GM21515 (cell line): ENCODE data around the gene AMER3.

Source experiments
- ATAC-seq: cut with Tn5 transposase; IDR thresholded peaks from one replicate; pipeline ENCODE4 v1.9.1; 2021; ENCODE audit not compliant: unreplicated experiment

Gene AMER3

GRCh38 chr2:130754811-130755210, 529 bp upstream of the AMER3 start:
- ATAC-seq = no peak

- no peak for ATAC-seq
Observed at GRCh38 chr2:130756053-130756873, 923 bp downstream of the AMER3 start.

GRCh38 chr2:130756874-130757668, 1.7 kb downstream of the AMER3 start:
- no peak for ATAC-seq

- no peak for ATAC-seq
Observed at GRCh38 chr2:130759906-130760753, 4.8 kb downstream of the AMER3 start.

DNA sequence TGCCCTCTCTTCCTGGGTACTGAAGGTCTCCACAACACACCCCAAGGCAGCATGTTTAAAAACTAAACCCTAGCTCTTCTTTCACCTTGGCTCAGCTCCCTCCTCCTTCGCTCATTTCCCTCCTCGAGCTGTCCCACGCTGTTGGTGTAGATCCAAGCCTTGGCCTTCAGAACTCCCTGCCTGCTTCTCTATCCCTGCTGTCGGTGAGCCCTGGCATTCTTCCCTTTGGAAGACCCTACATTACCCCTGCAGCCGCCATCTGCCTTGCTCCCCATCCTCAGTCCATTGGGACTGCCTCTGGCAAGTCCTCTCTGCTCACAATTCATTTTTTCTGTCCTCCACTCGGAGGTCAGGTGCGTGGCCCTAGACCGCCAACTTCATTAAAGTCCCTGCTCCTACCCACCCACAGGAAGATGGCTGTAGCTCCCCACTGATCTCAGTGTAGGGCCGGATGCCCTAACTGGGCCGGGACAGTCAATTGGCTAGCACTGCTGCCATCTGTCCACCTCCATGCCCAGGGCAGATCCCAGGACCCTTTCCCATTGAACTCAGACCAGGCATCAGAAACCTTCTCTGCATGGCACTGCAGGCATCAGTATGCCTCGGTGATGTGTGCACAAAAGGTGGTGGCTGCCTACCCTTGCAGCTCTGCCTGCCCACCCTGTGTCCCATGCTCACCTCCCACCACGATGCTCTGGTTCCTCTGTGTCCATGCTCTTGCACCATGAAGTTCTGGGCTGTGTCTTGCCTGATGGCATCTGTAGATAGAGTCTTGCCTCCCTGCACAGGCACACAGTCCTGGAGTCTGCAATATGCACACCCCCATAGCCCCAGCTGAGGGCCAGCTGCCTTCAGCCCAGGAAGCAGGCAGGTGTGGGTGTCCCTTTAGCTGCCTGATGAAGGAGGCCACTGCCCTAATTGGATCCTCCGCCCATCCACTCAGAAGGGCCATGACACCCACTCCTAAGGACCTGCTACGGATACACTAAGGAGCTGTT, 5.7 kb downstream of the AMER3 start:
- no peak for ATAC-seq

GRCh38 chr2:130762031-130762909, 6.9 kb downstream of the AMER3 start:
- no peak for ATAC-seq

DNA sequence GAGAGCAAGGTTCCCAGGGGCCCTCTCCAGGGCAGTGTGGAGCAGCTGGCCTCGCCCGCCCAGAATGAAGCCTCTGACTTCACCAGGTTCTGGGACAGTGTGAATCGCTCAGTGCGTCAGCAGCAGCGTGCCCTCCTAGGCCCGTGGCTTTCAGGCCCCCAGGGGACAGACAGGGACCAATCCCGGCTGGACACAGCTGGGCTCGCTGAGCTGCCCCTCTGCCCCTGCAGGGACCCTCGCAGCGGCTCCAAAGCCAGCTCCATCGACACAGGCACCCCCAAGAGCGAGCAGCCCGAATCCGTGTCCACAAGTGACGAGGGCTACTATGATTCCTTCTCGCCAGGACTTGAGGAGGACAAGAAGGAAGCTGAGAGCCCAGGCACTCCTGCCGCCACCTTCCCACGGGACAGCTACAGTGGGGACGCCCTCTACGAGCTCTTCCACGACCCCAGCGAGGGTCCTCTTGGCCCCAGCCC, 7.6 kb downstream of the AMER3 start:
- no peak for ATAC-seq

GRCh38 chr2:130763405-130763804, 8.1 kb downstream of the AMER3 start:
- no peak for ATAC-seq

DNA sequence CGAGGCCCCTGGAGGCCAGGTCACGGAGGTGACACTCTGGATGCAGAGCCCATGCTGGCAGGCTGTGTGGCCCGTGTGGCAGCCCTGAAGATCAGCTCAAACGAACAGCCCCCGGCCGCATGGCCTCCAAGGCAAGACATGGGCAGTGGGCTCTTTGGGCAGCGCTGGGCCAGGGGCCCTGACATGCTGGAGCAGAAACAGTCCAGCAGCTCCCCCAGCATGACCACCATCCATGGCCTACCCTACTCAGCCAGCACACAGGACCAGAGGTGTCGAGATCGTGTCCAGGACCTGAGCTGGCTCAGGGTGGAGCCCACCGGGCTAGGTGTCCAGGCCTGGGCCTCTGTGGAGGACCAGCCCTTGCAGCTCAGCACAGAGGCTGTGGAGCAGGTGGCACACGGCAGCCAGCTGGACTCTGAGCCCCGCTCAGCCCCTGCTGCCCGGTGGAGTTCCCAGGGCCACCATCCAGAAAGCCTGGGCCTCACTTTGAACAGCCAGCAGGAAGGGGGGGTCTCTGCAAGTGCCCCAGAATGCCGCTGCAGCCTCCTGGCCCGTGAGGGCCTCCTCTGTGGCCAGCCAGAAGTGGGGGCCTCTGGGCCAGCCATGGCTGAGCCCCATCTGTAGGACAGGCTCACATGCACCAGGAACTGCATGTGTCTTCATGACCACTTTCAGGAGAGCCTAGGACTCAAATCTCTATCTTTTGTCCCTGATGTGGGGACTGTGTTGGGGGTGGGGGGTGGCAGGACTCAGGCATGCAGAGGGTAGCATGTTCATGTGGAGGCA, 8.9 kb downstream of the AMER3 start:
- no peak for ATAC-seq

GRCh38 chr2:130764821-130765115, 9.4 kb downstream of the AMER3 start:
- no peak for ATAC-seq

DNA sequence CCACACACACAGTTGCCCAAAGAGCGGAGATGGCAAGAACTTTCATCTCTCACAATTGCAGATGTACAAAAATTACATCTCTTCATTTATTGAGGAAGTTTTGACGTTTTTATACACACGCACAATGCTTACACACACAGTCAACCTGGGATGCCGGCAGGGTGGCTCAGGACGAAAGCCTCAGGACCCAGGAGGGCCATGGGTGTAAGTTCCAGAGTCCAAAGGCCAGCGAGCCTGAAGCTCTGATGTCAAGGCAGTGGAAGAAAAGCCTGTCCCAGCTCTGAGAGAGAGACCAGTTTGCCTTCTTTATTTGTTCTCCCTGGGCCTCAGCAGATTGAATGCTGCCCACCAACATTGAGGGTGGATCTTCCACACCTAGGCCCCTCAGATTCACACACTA, 10.1 kb downstream of the AMER3 start:
- ATAC-seq = no peak

GRCh38 chr2:130766037-130766436, 10.7 kb downstream of the AMER3 start:
- no peak for ATAC-seq

DNA sequence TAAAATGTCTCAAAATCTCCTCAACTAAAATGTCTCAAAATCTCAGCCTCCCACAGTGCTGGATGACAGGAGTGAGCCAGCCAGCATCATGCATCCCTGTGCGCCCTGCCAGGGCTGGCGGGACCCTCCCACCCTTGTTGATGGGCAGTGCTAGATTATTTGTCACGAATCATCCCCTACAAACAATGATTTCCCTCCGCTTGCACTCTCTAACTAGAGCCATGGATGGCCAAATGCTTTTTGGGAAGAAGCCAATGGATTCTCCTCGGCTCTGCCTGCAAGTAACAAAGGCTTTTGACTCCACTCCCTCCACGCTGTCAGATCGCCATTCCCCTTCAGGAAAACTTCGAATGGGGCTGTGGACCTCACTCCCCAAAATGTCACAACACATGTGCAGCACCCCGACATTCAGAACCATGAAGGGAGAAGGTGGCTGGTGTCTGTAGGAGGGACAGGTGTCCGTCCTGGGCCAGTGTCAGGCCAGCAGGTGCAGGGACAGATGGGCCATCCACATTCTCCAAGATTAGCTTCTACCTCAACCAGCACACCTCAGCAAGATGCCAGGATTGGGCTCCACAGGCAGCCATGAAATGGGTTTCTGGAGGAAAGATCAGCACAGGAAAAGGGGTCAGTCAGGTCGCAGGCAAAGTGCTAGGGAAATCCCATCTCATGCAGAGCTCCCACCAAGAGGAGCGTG, 11.5 kb downstream of the AMER3 start:
- ATAC-seq = no peak

GRCh38 chr2:130767408-130767775, 12.1 kb downstream of the AMER3 start:
- no peak for ATAC-seq

- ATAC-seq = no peak
Observed at GRCh38 chr2:130768191-130768855, 13.0 kb downstream of the AMER3 start.

GRCh38 chr2:130769343-130769907, 14.1 kb downstream of the AMER3 start:
- ATAC-seq = no peak

DNA sequence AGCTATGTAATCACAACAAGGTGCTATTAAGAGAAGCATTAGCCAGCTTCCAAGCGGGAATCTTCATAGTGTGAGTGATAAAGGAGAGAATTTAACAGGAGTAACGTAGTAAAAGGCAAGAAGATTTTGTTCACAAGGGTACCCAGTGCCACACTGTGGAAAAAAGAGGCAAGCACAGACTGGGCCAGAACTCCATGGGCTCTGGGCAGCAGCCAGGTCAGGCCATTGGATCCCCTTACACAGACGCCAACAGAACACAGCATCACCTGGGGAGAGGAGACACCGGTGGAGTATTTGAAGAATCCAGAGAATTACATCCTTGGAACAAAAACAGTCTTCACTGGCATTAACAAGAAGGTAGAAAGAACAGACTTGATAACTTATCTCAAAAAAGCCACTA, 21.2 kb downstream of the AMER3 start:
- ATAC-seq = no peak
